ENCODE data around the gene TSHR.
A peak's percentile ranks its signal among the peaks of the same experiment; 100 is the strongest.

Gene TSHR

GRCh38 chr14:81132468-81132867, 177.0 kb downstream of the TSHR start:
- DNase-seq (ENCODE audit: low read depth in 4 of 4, low spot score in 1 of 4): no peak

- no peak for DNase-seq (ENCODE audit: low read depth in 4 of 4, low spot score in 1 of 4)
Observed at GRCh38 chr14:81133400-81133799, 178.0 kb downstream of the TSHR start.

- DNase-seq (ENCODE audit: low read depth in 4 of 4, low spot score in 1 of 4): no peak
Observed at GRCh38 chr14:81137316-81137715, 181.9 kb downstream of the TSHR start.

- DNase-seq (ENCODE audit: low read depth in 4 of 4, low spot score in 1 of 4): no peak
Observed at GRCh38 chr14:81138429-81138828, 183.0 kb downstream of the TSHR start.

GRCh38 chr14:81141426-81141825, 186.0 kb downstream of the TSHR start:
- no peak for DNase-seq (ENCODE audit: low read depth in 4 of 4, low spot score in 1 of 4)

- no peak for DNase-seq (ENCODE audit: low read depth in 4 of 4, low spot score in 1 of 4)
Observed at GRCh38 chr14:81143793-81144192, 188.4 kb downstream of the TSHR start.

GRCh38 chr14:81144824-81145603, 189.6 kb downstream of the TSHR start:
- DNase-seq (ENCODE audit: low read depth in 4 of 4, low spot score in 1 of 4): no peak

GRCh38 chr14:81147140-81147897, 191.9 kb downstream of the TSHR start:
- no peak for DNase-seq (ENCODE audit: low read depth in 4 of 4, low spot score in 1 of 4)

- no peak for DNase-seq (ENCODE audit: low read depth in 4 of 4, low spot score in 1 of 4)
Observed at GRCh38 chr14:81148635-81149034, 193.2 kb downstream of the TSHR start.

- DNase-seq (ENCODE audit: low read depth in 4 of 4, low spot score in 1 of 4): no peak
Observed at GRCh38 chr14:81153187-81153586, 197.8 kb downstream of the TSHR start.

GRCh38 chr14:81157431-81157830, 202.0 kb downstream of the TSHR start:
- DNase-seq (ENCODE audit: low read depth in 4 of 4, low spot score in 1 of 4): no peak

GRCh38 chr14:81161088-81161487, 205.7 kb downstream of the TSHR start:
- no peak for DNase-seq (ENCODE audit: low read depth in 4 of 4, low spot score in 1 of 4)

- no peak for DNase-seq (ENCODE audit: low read depth in 4 of 4, low spot score in 1 of 4)
Observed at GRCh38 chr14:81161749-81162148, 206.3 kb downstream of the TSHR start.

- DNase-seq (ENCODE audit: low read depth in 4 of 4, low spot score in 1 of 4): no peak
Observed at GRCh38 chr14:81162941-81163340, 207.5 kb downstream of the TSHR start.

- peak in 3 of 4 experiments; percentile 12 to 57 (median 33) for DNase-seq (ENCODE audit: low read depth in 4 of 4, low spot score in 1 of 4)
Observed at GRCh38 chr14:81164167-81164774, 208.8 kb downstream of the TSHR start.

- no peak for DNase-seq (ENCODE audit: low read depth in 4 of 4, low spot score in 1 of 4)
Observed at GRCh38 chr14:81165188-81165587, 209.8 kb downstream of the TSHR start.

- no peak for DNase-seq (ENCODE audit: low read depth in 4 of 4, low spot score in 1 of 4)
Observed at GRCh38 chr14:81166121-81166520, 210.7 kb downstream of the TSHR start.

GRCh38 chr14:81169267-81169666, 213.8 kb downstream of the TSHR start:
- DNase-seq (ENCODE audit: low read depth in 4 of 4, low spot score in 1 of 4): no peak

GRCh38 chr14:81169711-81170103, 214.3 kb downstream of the TSHR start:
- DNase-seq (ENCODE audit: low read depth in 4 of 4, low spot score in 1 of 4): peak in 1 of 4 experiments; percentile 3

- DNase-seq (ENCODE audit: low read depth in 4 of 4, low spot score in 1 of 4): peak; percentile 74 to 82 (median 78)
Observed at GRCh38 chr14:81170104-81170828, 214.8 kb downstream of the TSHR start.

- no peak for DNase-seq (ENCODE audit: low read depth in 4 of 4, low spot score in 1 of 4)
Observed at GRCh38 chr14:81170829-81171195, 215.4 kb downstream of the TSHR start.
